PC-3 (cell line): ENCODE data around the gene DACH2.

Source experiments
- EZH2 ChIP-seq: fragments of 300-600 bp; sonication (generic); IDR thresholded peaks from one replicate; pipeline ENCODE4 v1.6.1; 2017; ENCODE audit warnings: antibody characterized with exemption, mild to moderate bottlenecking, low read length; ENCODE audit not compliant: unreplicated experiment
- TF ChIP-seq, protein P1 (sequence below): fragments of 300-600 bp; sonication (generic); conservative IDR thresholded peaks from 2 replicates; pipeline ENCODE4 v1.5.1; 2017; ENCODE audit warnings: antibody characterized with exemption, low read depth, mild to moderate bottlenecking, low read length

DNA sequence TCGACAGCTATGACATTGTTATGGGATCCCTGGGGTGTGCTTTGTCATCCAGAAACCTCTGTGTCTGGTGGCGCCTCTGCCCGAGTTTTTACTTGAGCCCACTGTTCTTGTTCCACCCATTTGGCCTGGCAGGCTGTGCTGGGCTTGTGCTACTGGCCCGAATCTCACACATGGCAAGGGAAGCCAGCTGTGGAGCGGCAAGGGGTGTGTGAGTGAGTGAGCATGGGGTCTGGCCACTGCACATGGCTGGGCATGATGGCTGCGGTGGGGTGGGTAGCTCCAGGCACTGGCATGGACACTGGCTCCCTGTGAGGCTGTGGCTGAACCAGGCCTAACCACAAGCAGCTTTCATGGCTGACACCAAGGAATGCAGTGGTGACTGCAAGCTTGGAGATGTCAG is 89.2 kb downstream of the DACH2 start:
- TF ChIP-seq, protein P1, sequence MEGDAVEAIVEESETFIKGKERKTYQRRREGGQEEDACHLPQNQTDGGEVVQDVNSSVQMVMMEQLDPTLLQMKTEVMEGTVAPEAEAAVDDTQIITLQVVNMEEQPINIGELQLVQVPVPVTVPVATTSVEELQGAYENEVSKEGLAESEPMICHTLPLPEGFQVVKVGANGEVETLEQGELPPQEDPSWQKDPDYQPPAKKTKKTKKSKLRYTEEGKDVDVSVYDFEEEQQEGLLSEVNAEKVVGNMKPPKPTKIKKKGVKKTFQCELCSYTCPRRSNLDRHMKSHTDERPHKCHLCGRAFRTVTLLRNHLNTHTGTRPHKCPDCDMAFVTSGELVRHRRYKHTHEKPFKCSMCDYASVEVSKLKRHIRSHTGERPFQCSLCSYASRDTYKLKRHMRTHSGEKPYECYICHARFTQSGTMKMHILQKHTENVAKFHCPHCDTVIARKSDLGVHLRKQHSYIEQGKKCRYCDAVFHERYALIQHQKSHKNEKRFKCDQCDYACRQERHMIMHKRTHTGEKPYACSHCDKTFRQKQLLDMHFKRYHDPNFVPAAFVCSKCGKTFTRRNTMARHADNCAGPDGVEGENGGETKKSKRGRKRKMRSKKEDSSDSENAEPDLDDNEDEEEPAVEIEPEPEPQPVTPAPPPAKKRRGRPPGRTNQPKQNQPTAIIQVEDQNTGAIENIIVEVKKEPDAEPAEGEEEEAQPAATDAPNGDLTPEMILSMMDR: no peak
- TF ChIP-seq EZH2: no peak
